EH (cell line): ENCODE measurements around the gene OBP2B.
A peak's percentile ranks its signal among the peaks of the same experiment; 100 is the strongest.
"Not testable (repeated sequence)": the region's sequence is repeated elsewhere in the genome, so short reads cannot be mapped to it uniquely, and the experiment has no call there.

Experiments
- DNase-seq: peaks from one replicate; pipeline ENCODE4 v3.0.0-alpha.2; 2015; ENCODE audit warnings: low read depth

The OBP2B gene

DNA sequence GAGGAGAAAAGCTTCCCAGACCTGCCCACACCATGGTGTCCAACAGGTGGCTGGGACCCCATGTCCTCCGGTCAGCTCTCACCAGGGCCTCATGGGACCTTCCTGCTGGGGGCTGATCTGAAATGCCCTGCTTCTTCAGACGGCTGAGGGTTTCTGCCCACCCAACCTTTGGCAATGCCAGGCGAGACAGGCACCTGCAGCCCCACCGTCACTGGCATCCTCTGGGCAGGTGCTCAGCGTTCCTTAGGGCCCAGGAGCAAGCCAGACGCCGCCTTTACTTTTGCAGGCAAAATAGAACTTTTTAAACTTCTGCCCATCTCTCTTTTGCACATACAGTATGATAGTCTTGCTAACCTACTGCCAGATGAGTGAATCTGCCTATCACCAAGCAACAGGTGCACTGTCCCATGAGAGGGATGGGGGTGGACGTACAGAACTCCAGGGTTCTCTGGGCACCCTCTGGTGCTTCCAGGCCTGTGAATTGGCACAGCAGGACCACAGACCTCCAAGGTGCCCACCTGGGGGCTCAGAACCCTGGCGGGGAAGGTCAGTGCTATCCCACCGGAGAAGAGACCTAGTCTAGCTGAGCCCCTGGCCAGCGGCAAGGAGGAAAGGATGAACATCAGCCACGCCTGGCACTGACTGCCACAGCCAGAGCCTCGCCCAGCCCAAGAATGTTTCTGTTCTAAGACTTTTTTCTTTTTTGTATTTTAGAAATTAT lies 7.5 kb downstream of the OBP2B start:
- DNase-seq: no peak

DNA sequence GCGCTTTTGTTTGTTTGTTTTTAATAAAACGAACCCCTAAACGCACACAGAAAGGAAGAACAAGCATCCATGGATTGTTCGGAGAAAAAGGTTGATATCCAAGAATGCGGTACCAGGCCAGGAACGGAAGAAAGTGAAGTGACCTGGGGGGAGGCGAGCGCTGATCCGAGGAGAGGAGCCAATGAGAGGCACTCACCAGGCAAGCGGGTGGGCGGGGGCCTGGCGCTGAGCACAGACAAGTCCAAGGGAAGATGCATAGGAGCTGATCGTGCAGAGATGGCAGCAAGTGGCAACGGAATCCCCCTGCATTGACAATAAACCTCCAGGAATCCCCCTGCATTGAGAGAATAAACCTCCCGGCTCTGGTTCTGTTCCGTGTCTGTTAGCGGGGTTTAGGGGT lies 8.4 kb downstream of the OBP2B start:
- no peak for DNase-seq

DNA sequence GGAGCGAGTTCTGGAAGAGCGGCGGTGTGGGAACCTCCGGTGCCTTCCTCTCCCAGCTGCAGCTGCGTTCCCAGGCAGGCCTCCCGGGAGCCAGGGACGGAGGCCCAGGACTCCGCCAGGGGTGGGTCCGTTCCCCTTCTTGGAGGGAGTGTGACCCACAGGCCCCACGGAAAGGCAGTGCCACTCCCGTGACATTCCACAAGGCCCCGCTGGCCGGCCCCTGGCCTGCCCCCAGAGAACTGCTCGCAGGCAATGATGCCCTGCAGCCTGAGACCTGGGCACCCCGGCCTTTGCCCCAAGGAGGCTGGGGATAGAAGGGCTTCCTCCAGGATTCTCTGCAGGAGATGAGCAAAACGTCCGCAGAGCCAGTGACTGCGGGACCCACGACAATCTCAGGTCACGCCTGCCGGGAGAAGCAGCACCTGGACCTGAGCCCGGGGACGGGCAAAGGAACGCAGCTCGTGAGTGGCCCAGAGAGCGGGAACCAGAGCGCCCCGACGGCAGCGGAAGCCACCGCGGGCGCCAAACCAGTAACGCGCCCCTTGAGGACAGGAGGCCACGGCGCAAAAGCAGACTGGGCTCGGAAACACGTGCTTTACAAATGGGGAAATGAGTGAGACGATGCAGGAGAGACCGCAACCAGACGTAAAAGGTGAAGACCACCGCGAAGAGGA lies 9.3 kb downstream of the OBP2B start:
- no peak for DNase-seq

DNA sequence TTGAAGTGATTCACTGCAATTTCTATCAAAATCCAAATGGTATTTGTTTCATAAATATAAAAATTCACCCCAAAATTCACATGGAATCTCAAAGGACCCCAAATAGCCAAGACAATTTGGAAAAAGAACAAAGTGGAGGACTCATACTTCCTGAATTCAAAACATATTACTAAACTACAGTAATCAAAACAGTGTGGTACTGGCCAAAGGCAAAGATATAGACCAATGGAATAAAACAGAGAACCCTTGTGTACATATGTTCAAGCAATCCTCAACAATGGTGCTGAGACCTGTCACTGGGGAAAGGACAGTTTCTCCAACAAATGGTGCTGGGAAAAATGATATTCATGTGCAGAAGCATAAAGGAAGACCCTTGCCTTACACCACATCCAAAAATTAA lies 14.0 kb downstream of the OBP2B start:
- no peak for DNase-seq

DNA sequence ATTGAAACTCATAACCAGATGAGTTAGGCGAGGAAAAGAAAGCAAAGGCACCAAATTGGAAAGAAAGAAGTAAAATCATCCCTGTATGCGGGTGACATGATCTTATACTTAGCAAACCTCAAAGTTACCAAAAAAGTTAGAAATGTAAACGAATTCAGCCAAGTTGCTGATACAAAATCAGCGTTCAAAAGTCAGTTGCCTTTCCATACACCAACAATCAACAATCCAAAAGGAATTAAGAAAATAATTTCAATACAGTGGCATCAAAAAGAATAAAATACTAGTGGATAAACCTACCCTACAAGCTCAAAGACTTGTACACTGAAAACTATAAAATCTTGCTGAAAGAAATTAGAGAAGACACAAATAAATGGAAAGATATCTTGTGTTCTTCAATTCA lies 14.5 kb downstream of the OBP2B start:
- DNase-seq: no peak

DNA sequence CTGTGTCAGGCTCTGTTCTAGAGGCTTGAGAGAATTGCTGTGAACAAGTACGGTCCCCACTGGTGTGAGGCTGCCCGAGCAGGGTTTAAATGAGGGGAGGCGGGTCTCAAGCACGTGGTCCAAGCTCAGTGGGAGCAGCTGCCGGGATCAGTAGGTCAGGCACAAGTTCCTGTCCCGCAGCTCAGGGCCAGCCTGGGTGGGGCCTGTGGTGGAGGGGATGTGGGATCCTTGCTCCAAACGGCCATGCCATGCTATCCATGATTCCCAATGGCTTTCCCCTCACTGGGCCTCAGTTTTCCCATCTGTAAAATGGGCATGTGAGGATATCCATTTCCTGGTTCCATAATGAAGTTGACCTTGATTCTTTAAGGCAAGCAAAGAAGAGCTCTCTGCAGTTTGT lies 17.1 kb downstream of the OBP2B start:
- DNase-seq: no peak

DNA sequence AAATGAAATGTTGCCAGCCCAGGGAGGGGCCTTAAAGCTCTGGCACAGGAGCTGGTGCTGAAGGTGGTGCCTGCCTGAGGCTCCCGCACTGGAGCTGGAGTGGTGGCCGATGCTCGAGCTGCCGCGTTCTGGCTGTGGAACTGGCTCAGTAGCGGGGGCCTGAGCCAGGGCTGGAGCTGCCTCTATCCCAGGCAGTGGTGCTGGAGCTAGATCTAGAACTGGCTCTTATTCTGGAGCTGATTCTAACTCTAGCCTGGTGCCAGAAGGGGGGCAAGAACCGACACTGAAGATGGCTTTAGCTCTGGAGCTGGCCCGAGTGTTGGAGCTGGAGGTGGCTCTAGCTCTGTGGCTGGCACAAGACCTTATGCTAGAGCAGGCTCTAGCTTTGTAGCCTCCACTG lies 19.2 kb downstream of the OBP2B start:
- no peak for DNase-seq

DNA sequence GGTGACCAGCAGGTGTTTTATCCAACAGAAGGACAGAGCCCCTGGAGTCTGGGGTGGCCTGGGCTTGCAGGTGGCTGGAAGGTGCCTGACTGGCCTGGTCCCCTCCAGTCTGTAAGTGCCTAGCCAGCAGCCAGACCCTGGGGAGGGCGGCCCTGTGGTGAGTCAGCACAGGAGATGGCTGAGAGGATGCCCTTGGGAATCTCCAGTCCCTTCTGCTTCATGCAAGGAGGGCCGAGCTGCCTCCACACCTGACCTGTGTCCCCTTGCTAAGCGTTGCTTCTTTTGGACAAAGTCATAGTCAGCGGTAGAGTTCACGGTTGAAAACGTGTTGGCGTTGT lies 20.2 kb downstream of the OBP2B start:
- no peak for DNase-seq

DNA sequence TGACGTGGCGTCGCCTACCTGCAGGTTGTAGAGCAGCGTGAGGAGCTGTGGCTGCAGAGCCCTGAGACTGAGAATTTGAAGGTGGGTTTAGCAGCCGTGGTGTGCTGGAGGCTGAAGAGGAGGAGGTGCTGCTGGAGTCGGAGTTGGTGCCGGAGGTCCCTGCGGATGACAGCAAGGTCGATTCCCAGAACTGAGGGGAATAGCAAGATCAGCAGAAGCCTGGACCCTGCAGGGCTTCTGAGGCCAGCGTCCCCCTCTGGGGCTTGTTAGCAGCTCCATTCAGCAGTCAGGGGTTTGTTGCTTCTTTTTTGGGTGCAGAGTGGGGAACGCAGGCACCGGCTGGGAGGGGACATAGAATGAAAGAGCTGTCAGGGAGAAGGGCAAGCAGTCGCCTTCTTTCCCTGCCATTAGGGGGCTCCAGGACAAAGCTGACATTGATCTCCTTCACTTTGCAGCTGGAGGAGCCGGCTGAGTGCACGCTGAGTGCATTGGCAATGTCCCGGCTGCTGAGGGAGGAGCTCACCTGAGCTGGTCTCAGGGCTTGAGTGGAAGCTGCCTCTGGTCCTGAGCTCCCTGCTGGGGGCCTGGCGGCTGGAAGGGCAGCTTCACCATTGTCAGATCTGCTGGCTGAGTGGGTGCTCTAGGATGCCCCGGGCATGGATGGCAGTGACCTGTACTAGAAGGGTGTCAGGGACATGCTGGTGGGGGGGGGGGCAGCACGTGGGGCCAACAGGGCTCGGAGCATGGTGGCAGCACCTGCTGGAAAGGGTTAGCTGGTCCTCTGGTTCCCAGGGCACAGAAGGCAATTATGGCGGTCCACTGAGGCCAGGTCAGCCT lies 20.8 kb downstream of the OBP2B start:
- DNase-seq: peak; percentile 14

DNA sequence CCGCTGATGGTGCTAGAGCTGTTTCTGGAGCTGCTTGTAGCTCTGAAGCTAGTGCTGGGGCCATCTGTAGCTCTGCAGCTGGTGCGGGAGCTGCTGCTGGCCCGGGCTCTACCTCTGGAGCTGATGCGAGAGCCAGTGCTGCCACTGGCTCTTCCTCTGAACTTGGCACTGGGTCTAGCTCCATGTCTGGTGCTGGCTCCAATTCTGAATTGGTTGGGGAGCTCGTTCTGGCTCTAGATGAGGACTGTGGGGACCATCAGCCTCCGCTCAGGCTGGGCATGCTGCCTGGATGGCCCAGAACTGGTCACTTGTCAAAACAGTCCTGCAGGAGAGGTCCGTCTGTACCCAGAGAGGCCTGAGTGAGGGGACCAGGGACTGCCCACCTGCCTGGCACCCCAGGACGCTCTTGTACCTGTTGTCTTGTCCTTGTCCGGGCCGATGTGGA lies 21.5 kb downstream of the OBP2B start:
- DNase-seq: no peak

DNA sequence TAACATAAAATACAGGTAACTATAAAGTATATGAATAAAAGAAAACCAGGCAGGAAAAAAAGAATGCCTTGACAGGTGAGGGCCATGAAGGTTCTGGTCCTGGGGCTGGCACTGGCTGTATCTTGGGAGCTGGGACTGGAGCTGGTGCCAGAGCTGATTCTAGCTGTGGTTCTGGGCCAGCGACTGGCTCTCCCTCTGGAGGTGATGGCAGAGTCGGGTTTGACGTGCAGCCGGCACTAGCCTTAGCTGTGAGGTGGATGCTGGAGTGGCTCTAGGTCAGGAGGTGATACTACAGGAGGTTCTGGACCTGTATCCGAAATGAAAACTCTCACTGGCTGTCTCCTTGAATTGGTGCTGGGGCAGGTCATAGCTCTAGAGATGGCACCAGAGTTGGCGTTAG lies 22.3 kb downstream of the OBP2B start:
- DNase-seq: no peak

DNA sequence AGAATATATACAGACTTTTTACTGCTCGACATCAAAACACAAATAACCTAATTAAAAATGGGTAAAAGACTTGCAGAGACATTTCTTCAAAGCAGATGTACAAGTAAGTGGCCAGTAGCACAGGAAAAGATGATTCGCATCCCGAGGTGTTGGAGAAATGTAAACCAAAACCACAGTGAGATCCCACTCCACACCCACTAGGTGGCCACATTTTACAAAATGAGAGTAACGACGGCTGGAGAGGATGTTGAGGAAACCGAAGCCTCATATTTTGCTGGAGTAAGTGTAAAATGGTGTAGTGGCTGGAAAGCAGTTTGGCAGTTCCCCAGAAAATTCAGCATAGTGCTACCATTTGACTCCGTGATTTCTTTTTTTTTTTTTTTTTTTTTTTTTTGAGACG lies 24.1 kb downstream of the OBP2B start:
- peak; percentile 77 for DNase-seq

DNA sequence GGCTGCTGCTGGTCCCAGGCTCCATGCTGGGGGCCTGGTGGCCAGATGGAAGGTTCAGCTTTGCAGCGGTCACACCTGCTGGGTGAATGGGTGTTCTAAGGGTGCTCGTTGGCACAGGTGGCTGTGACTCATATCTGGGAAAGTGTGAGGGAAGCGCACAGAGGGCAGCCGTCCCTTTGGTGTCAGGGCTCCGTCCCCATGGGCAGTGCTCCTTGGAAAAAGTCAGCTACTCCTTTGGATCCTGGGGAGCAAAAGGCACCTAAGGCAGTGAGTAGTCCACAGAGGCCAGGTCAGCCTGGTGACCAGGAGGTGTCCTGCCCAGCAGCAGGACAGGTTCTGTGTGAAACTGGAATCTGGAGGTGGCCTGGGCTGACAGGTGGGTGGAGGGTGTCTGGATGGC lies 26.9 kb downstream of the OBP2B start:
- no peak for DNase-seq

DNA sequence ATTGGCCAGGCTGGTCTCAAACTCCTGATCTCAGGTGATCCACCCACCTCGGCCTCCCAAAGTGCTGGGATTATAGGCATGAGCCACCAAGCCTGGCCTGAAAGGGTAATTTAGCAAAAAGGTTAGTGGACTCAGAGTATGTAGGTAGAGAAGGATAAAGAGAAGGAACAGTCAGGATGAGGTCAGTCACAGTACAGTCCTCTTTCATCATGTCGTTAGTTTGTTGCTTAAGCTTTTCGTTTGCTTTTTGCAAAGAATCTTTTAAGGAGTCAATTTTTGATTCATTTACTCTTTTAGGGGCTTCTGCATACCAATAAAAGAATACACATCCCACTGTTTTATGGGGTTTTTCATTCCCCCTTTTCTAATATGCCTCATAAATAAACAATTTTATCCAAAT lies 27.5 kb downstream of the OBP2B start:
- no peak for DNase-seq

DNA sequence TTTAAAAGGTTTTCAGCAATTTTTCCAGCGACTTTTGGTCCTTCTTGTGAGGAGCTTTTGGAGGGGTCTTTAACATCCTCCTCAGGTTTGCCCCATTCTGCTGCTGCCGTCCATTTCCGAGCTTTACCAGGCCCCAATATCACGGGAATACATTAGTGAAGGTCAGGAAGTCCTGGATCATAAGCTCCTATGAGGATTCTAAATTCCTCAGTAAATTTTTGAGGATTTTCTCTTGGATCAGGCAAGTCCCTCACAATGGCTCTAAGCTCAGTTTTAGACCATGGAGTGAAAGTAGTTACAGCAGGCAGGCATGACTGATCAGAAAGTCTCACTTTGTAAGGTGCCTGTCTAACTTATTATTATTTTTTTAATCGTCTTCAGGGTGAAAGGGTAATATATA lies 28.1 kb downstream of the OBP2B start:
- DNase-seq: no peak

DNA sequence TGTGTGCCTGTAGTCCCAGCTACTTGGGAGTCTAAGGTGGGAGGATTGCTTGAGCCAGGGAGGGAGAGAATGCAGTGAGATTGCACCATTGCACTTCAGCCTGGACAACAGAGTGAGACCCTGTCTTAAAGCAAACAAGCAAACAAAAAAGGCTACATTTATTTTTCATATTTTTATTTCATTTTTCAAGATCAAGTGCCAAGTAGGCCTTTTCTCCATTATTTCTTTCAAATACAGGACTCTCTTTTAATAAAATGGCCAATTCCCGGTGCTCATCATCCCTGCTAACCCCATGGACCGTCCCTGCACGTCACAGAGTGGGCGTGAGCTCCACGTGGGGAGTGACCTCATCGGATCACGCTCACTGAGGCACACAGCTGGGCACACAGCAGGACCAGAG lies 36.0 kb downstream of the OBP2B start:
- no peak for DNase-seq

DNA sequence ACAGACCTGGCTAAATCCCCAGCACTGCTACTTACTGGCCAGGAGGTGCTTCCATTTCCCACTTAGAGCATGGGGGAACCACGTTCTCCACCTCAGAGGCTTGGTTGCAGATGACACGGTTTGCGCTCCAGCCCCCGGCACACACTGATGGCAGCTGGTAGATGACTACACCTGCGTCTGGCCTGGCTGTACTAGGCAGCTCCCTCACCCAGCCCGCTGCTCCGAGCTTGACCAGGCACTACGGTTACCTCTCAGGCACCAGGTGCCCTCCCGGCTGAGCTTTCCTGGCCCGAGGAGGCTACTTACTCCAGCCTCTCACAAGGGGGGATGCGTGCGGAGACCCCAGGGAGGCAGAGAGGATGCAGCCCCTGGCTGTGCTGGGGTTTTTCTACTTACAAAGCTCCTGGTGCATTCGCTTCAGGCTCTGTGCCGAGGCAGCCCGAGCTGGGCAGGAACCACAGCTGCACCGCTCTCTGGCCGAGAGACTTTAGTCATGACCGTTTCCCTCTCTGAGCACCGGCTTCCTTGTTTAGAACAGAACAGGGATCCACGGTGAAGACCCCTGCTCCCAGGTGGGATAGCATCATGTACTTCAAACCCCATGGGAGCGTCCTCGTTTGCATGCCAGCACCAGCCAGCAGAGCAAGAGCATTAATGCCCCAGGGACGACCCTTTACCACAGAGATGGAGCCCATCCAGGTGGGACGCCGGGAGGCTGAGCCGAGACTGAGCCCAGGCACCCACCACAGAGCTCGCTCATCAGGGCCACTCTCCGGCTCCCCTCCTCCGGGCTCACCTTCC lies 37.7 kb downstream of the OBP2B start:
- DNase-seq: no peak

DNA sequence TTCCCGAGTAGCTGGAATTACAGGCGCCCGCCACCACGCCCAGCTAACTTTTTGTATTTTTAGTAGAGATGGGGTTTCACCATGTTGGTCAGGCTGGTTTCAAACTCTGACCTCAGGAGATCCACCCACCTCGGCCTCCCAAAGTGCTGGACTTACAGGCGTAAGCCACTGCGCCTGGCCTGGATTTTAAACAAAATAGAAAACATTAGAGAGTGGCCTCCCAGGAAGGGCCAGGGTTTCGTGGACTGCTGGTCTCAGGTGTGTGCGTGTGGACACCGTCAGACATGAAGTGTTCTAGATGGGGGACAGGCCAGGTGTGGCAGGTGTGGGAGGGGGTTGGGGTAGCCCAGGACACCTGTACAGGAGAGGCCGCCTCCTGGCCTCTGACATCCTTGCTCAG lies 38.3 kb downstream of the OBP2B start:
- DNase-seq: no peak

DNA sequence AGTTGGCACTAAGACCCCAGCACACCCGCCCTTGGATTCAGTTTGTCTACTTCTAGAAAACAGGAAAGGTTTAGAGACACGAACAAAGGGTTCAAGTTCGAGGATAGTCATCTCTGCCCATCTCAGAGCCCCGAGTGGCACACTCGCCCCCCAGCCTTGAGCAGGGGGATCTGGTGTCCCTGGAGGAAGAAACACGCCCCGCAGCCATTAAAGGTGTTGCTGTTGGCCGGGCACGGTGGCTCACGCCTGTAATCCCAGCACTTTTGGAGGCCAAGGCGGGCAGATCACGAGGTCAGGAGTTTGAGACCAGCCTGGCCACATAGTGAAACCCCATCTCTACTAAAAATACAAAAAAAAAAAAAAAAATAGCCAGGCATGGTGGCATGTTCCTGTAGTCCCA lies 39.4 kb downstream of the OBP2B start:
- DNase-seq: not testable (repeated sequence)

DNA sequence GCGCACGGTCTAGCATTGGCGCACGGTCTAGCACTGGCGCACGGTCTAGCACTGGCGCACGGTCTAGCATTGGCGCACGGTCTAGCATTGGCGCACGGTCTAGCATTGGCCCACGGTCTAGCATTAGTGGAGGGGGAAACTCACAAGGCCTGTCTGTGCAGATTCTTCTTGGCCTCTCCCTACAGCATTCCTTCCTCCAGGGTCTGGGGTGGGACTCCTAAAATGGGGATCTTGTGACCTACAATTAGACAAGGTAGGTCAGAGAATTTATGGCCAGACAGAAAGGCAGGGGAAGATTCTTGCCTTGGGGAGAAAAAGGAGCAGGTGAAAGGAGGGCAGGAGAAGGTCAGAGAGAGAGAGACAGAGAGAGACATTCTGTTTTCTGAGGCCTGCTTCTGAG lies 39.9 kb downstream of the OBP2B start:
- DNase-seq: no peak

DNA sequence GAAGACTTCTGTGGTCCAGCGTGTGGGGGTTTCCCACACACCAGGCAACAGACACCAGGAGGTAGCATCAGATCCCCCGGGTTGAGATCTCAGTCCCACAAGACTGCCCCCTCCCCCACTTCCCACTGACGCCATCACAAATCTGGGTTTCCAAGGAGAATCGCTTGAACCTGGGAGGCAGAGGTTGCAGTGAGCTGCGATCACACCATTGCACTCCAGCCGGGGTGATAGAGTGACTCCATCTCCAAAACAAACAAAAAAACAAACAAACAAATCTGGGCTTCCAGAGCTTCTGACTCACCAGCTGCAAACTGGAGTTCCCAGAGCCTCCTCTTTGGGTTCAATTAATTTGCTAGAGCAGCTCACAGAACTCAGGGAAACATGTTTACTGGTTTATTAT lies 40.6 kb downstream of the OBP2B start:
- DNase-seq: peak; percentile 14

DNA sequence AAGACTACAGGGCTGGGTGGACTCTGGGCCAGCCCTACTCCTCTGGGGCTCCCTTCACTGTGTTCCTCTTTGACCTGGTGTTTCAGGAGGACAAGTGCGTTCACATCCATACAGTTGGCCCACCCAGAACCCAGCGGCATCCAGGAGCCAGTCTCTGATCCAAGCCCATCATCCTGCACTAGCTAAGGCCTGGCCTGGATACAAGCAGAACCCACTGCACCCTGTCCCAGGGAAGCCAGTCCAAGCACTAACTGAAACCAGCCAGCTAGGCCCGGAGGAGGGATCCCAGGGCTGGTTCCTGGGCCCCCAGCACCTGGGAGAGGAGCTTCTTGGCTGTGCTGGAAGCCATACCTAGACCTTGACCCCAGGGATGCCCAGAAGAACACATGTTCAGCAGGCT lies 41.3 kb downstream of the OBP2B start:
- no peak for DNase-seq
